GM21529 (cell line): ENCODE data around the gene POU6F1.
"Not testable (repeated sequence)": the region's sequence is repeated elsewhere in the genome, so short reads cannot be mapped to it uniquely, and the experiment has no call there.

Source experiments
- ATAC-seq: cut with Tn5 transposase; IDR thresholded peaks from one replicate; pipeline ENCODE4 v1.9.1; 2021; ENCODE audit not compliant: unreplicated experiment

The POU6F1 gene

GRCh38 chr12:51229116-51229809, 11.4 kb upstream of the POU6F1 start:
- no peak for ATAC-seq

- no peak for ATAC-seq
Measured at GRCh38 chr12:51227962-51228361, 10.1 kb upstream of the POU6F1 start.

DNA sequence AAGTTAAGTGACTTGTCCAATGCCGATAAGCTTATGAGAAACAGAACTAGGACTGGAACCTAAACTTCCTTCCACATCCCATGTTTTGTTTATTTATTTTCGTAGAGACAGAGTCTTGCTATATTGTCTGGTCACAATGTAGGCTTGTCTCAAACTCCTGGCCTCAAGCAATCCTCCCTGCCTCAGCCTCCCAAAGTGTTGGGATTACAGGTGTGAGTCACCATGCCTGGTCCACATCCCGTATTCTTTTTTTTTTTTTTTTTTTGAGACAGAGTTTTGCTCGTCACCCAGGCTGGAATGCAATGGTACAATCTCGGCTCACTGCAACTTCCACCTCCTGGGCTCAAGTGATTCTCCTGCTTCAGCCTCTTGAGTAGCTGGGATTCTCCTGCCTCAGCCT, 9.2 kb upstream of the POU6F1 start:
- ATAC-seq, result not testable (repeated sequence)

DNA sequence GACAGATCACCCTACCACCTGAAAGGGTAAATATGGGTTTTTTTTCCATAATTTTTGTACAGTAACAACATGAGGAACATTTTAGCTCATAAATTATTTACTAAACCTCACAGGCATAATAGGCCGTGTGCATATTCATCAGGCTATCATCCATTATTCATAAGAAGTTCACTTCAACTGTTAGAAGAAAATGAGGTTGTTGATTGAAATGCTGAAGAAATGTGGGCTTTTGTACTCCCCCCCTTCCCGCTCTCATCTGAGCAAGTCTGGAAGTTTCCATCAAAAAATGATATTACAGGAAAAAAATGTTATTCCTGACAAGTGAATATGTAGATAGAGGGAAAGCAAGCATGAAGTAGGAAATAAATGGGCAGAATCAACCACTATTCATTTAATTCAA, 7.9 kb upstream of the POU6F1 start:
- ATAC-seq, result no peak

DNA sequence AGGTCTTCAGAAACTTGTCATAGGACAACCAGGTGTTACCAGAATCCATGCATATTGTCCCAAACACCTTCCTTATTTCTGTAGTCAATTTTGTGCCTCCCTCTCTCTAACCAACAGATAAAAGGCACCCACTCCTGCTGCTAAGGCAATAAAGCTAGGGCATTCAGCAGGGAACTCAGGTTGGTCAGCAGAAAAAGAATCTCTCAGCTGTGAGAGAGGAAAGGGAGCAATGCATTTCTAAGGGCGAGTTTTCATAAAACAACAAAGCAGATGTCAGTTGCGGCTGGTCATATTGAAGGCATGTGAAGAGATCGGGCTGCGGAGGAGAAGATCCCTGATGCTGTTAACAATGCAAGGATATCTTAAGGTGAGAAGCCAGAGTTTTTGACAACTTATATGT, 7.4 kb upstream of the POU6F1 start:
- no peak for ATAC-seq

DNA sequence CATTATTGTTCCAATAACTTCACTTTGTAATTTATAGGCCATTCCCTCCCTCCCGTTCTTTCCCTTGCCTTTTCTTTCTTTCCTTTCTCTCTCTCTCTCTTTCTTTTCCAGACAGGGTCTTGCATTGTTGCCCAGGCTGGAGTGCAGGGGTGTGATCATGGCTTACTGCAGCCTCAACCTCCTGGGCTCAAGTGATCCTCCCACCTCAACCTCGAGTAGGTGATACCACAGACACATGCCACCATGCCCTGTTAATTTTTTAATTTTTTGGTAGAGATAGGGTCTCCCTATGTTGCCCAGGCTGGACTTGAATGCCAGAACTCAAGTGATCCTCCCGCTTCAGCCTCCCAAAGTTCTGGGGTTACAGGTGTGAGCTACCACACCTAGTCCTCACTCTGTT, 6.8 kb upstream of the POU6F1 start:
- ATAC-seq, result no peak

DNA sequence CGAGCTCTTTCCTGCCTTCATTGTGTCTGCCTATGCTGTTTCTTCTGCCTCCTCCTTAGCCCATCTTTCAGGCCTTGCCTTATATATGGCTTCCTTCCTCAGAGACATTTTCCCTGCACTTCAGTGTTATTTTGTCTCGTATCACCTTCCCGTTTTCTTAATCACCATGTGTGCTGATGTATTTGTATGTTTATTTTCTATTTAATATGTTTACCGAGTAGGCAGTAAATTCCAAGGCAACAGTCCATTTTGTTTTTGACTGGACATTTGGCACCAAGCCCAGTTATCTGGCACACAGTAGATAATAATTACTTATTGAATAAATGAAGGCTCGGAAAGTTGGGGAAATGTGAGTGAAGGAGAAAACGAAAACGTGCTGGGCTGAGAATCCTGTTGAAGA, 4.6 kb upstream of the POU6F1 start:
- ATAC-seq, result no peak

DNA sequence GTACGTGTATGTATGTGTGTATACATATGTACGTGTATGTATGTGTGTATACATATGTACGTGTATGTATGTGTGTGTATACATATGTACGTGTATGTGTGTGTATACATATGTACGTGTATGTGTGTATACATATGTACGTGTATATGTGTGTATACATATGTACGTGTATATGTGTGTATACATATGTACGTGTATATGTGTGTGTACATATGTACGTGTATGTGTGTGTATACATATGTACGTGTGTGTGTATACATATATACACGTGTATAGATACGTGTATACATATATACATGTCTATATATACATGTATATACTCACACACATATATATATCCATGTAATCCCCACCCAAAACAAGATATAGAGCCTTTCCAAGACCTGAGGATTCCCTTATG, 2.0 kb upstream of the POU6F1 start:
- ATAC-seq, result not testable (repeated sequence)

DNA sequence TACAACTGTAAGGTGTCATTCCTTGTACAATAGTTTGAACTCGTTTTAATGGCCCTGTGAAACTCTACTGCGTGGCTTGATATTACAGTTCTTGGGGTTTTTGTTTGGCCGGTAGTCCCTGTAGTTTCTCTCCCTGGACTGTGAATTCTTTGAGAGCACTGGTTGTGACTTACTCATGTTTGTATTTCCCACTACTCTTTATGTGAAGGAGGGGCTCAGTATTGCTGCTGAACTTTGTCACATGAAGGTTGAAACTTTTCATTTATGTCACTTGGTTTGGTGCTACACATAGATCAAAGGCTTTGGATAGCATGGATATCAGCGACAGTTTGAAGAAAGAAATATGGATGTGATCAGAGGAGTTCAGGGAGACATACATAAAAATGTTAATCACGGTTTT, 1.5 kb upstream of the POU6F1 start:
- ATAC-seq, result no peak

- ATAC-seq, result no peak
Measured at GRCh38 chr12:51218607-51219161, 822 bp upstream of the POU6F1 start.

DNA sequence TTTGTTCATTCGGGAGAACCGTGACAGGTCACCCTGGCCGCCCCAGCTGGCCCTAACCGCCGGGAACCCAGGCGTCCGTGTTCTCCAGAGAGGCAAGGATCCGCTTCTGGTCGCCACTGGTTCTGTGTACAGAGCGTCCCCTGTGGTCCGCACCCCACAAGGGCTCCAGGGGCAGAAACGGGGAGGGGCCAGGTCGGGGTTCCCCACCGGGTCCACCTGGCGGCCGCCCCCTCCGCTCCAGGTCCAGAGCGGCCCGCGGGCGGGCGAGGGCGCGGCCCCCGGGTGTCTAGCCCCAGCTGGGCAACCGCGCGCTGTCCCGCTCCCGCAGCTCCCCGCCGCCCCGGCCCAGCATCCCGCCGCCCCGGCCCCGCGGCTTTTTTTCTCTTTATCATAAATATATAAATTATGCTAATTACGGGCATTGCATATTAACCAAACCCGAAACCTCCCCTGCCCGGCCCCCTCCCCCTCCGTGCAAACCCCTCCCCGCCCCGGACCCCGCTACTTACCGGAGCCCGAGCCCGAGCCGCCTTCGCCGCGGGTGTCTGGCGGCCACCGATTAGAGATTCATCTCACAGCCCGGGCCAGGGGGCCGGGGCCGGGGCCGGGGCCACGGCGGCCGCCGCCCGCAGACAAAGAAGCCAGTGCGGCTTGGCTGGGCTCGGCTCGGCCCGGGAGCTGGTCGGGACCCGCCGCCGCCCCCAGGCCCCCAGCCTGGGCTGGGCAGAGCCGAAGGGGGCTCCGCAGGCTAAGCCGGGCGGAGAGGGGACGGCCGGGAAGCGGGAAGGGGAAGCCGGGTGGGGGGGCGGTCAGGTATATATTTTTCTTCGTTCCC, 512 bp downstream of the POU6F1 start:
- ATAC-seq, result peak; percentile 57

- ATAC-seq, result no peak
Measured at GRCh38 chr12:51216642-51217041, 1.2 kb downstream of the POU6F1 start.

DNA sequence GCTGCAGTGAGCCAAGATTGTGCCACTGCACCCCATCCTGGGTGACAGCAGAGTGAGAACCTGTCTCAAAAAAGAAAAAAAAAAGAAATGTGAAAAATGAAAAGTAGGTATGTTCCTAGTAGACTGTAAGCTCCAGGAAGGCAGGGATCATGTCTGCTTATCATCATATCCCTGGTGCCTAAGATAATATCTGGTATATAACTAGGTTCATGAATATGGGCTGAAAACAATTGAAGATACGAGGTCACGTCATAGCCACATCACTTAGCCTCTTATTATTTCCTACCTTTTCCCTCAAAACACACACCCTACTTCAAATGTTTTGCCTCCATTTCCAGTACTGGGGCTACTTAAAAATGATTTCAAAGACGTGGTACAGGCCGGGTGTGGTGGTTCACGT, 3.0 kb downstream of the POU6F1 start:
- ATAC-seq, result no peak

DNA sequence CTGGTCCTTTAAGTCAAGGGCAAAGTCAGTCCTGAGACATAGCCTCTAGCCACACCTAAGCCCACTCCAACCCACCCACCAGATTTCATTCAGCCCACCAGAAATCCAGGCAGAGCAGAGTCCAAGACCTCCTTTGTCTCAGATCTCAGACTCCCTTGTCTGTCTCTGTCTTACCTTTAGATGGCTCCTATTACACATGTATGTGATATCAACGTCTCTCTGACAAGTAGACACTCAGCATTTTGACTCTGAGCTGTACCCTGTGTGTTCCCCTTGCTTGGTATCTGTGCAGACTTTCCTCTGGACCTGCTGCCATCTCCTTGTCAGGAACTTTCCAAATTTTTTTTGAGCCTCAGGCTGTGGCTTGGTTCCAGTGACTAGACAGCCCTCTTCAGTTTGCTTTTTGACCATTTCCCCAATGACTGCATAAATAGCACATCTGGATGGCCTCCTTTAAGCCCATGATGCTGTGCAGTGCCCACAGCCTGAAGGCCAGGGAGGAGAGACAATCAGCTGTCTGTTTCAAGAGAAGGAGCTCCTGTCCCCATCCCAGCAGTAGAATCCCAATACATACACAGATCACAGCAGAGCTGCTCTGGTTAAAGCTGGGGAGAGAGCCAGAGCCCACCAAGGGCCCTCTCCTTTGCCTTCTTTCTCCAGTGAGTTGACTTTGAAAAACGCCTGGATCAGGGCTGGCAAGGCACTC, 7.0 kb downstream of the POU6F1 start:
- ATAC-seq, result no peak

GRCh38 chr12:51209259-51209658, 8.6 kb downstream of the POU6F1 start:
- no peak for ATAC-seq

DNA sequence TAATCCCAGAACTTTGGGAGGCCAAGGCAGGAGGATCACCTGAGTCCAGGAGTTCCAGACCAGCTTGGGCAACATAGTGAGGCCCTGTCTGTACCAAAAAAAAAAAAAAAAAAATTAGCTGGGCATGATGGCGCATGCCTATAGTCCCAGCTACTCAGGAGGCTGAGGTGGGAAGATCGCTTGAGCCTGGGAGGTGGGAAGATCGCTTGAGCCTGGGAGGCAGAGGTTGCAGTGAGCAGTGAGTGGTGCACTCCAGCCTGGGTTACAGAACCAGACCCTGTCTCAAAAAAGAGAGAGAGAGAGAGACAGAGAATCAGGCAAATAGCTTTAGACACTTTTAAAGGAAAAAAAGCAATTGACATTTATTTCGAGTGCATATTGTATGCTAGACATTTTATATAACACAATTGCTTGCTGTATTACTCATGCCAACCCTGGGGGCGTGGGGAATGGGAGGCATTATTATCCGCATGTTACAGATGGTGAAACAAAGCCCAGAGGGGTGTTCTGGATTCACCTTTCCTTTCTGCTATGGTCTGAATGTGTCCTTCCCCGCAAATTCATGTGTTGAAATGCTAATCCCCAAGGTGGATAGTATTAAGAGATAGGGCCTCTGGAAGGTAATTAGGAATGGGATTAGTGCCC, 9.7 kb downstream of the POU6F1 start:
- no peak for ATAC-seq

DNA sequence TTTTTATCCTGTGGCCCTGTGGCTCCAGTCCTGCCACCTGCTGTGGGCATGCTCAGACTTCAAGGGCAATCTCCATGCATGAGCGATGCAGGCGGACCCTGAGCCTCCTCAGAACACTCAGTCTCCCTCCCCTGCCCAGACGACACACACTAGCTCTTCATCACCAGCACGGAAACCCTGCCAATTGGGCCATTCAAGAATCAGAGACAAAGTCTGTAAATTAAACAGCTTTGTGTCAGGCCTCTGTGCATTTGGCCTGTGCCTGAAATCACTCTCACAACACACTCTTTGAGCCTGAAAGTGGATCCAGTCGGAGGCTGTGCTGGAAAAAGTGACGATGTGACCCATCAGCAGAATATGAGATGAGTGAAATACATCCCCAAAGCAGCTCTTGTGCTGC, 12.5 kb downstream of the POU6F1 start:
- ATAC-seq, result no peak

GRCh38 chr12:51202718-51203117, 15.1 kb downstream of the POU6F1 start:
- ATAC-seq, result no peak

GRCh38 chr12:51200806-51201205, 17.1 kb downstream of the POU6F1 start:
- ATAC-seq, result no peak

DNA sequence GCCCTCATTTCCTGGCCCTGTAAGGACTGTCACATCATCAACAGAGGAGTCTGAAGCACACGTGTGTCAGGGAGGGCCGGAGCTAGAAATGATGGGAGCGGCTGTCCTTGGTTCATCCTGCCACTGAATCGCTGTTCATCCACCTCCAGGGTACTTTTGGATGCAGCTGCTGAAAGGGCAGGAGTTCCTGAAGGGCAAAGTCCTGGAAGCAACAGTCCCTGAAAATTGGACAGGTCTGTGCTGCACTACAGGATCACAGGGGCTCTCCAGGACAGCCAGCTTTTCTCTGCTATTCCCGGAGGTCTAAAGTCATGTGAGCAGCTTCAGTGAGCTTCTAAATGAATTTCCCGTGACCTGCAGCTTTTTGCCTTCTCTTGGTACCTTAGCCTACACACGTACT, 17.7 kb downstream of the POU6F1 start:
- ATAC-seq, result no peak

GRCh38 chr12:51199366-51199945, 18.4 kb downstream of the POU6F1 start:
- no peak for ATAC-seq
